Smooth muscle cell (in vitro differentiated cells): ENCODE results near the gene ZNF708. TPM values are rescaled to one million over a fixed set of nuclear protein-coding genes. Genes with fewer than 3 reads are reported as not detected.
"Not testable (repeated sequence)": the region's sequence is repeated elsewhere in the genome, so short reads cannot be mapped to it uniquely, and the experiment has no call there.

Experiments
- DNase-seq: peaks from one replicate; lab custom pipeline; 2025; ENCODE audit not compliant: unreplicated experiment; lab: John Stamatoyannopoulos, UW
- H2AFZ ChIP-seq: fragments of 200-600 bp; sonication (generic); 2 replicates; pipeline ENCODE4 v1.6.0; 2016; ENCODE audit warnings: antibody characterized with exemption, low read depth, mild to moderate bottlenecking
- H3F3A ChIP-seq: fragments of 200-600 bp; sonication (generic); 2 replicates; pipeline ENCODE4 v1.6.0; 2017; ENCODE audit warnings: antibody characterized with exemption, low read depth
- H3K27ac ChIP-seq: fragments of 200-600 bp; sonication (generic); 2 replicates; pipeline ENCODE4 v1.5.1; 2016; ENCODE audit warnings: low read depth, mild to moderate bottlenecking
- H3K27me3 ChIP-seq: fragments of 200-600 bp; sonication (generic); 2 replicates; pipeline ENCODE4 v1.6.1; 2016; ENCODE audit warnings: low read depth, mild to moderate bottlenecking
- H3K36me3 ChIP-seq: fragments of 200-600 bp; sonication (generic); 2 replicates; pipeline ENCODE4 v1.5.1; 2016; ENCODE audit warnings: low read depth
- H3K4me1 ChIP-seq: fragments of 200-600 bp; sonication (generic); 2 replicates; pipeline ENCODE4 v1.5.1; 2016; ENCODE audit warnings: low read depth
- H3K4me2 ChIP-seq: fragments of 200-600 bp; sonication (generic); 2 replicates; pipeline ENCODE4 v1.6.0; 2016; ENCODE audit warnings: mild to moderate bottlenecking
- H3K4me3 ChIP-seq: fragments of 200-600 bp; sonication (generic); 2 replicates; pipeline ENCODE4 v1.5.1; 2016; ENCODE audit warnings: mild to moderate bottlenecking
- H3K79me2 ChIP-seq: fragments of 200-600 bp; sonication (generic); 2 replicates; pipeline ENCODE4 v1.6.0; 2016; ENCODE audit warnings: low read depth, mild to moderate bottlenecking
- H3K9ac ChIP-seq: fragments of 200-600 bp; sonication (generic); 2 replicates; pipeline ENCODE4 v1.6.0; 2016; ENCODE audit warnings: low read depth
- H3K9me3 ChIP-seq: fragments of 200-600 bp; sonication (generic); replicated peaks from 2 replicates; pipeline ENCODE4 v1.5.1; 2016; ENCODE audit warnings: low read depth
- H4K20me1 ChIP-seq: fragments of 200-600 bp; sonication (generic); 2 replicates; pipeline ENCODE4 v1.6.0; 2016; ENCODE audit warnings: low read depth
- CTCF ChIP-seq: fragments of 200-600 bp; sonication (generic); IDR thresholded peaks from 2 replicates; pipeline ENCODE4 v1.5.1; 2017; ENCODE audit warnings: borderline replicate concordance, mild to moderate bottlenecking, antibody characterized with exemption; ENCODE audit not compliant: insufficient read depth, poor library complexity, severe bottlenecking
- WGBS: methylation state at CpG from one replicate; pipeline ENCODE4 v1.1.7; 2016; ENCODE audit warnings: low lambda C conversion rate; 5-methylcytosine and 5-hydroxymethylcytosine counted together
- polyA plus RNA-seq: library from polyadenylated mRNA; unstranded; fragments of >200 nt; fragmentation: Nextera tagmentation; extraction: Ambion mirVana; gene quantifications from 2 replicates; pipeline ENCODE4 v1.2.1, GENCODE V29; 2016
- total RNA-seq: library from RNA; depleted of rRNA; stranded (reverse); fragments of >200 nt; gene quantifications from 2 replicates; pipeline ENCODE4 v1.2.3, GENCODE V29; 2014

ZNF708 gene
- total and polyA plus RNA-seq, 2 experiments from 2014 or later, result 0.65 to 12.1 TPM

DNA sequence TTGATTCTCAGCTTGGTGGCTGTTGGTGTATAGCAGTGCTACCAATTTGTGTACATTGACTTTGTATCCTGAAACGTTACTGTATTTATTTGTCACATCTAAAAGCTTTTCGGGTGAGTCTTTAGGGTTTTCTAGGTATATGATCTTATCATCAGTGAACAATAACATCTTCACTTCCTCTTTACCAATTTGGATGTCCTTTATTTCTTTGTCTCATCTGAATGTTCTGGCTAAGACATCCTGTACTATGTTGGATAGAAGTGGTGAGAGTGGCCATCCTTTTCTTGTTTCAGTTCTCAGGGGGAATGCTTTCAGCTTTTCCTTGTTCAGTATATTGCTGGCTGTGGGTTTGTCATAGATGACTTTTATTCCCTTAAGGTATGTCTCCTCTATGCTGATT lies 23.6 kb upstream of the ZNF708 start:
- Histone ChIP-seq H4K20me1 (no peaks in the 10 kb centered on the region), H3K4me2 (no peak overlapping the region), H2AFZ (no peak overlapping the region), H3K4me1 (no peaks in the 10 kb centered on the region), H3K4me3 (no peak overlapping the region), H3K36me3 (no peaks in the 10 kb centered on the region), H3F3A (no peaks in the 10 kb centered on the region), H3K9me3 (no peaks in the 10 kb centered on the region), H3K79me2 (no peaks in the 10 kb centered on the region), H3K9ac (no peak overlapping the region), H3K27me3 (no peaks in the 10 kb centered on the region), H3K27ac (no peak overlapping the region)
- no peak for TF ChIP-seq CTCF
- no peak for DNase-seq
- WGBS, result 68% methylated on average over 2 of the region's 2 CpGs

GRCh38 chr19:21344841-21345240 lies 15.6 kb upstream of the ZNF708 start:
- not testable (repeated sequence) for H3K79me2 ChIP-seq, H3K27me3 ChIP-seq, H3K27ac ChIP-seq, H3K4me2 ChIP-seq, H2AFZ ChIP-seq, DNase-seq, H3F3A ChIP-seq, H4K20me1 ChIP-seq, H3K9me3 ChIP-seq, H3K4me1 ChIP-seq, H3K9ac ChIP-seq, H3K36me3 ChIP-seq, H3K4me3 ChIP-seq
- WGBS, result 57% methylated on average over 2 of the region's 2 CpGs

DNA sequence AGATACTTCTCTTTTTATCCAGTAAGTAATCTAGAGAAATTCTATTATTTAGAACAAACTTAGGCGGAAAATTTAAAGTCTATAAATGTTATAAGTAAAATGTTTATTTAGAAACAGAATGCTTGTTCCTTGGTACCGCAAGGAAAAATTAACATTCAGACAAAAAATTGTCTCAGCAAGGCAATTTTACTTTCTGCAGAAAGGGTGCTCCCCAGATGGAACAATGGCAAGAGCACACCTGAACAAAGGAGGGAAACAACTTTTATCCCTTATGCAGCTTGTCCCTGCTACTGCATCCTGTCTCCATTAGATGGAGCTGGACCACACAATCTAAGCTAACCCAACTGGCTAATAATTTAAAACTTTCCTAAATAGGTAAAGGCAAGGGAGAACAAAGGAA lies 6.5 kb upstream of the ZNF708 start:
- Histone ChIP-seq H3K36me3 (no peaks in the 10 kb centered on the region), H4K20me1 (no peaks in the 10 kb centered on the region), H3K27ac (no peak overlapping the region), H3K4me3 (no peak overlapping the region), H3K9ac (no peak overlapping the region), H3K27me3 (no peaks in the 10 kb centered on the region), H3F3A (no peaks in the 10 kb centered on the region), H3K79me2 (no peaks in the 10 kb centered on the region), H2AFZ (no peak overlapping the region), H3K9me3 (no peaks in the 10 kb centered on the region), H3K4me2 (no peak overlapping the region), H3K4me1 (no peaks in the 10 kb centered on the region)
- no peak for TF ChIP-seq CTCF
- 70% methylated on average over 2 of the region's 2 CpGs for WGBS
- no peak for DNase-seq

GRCh38 chr19:21328406-21328805 lies 804 bp downstream of the ZNF708 start:
- peak overlapping the region; percentile 95 for H3K9ac ChIP-seq
- 41% methylated on average over 6 of the region's 6 CpGs for WGBS
- H3K79me2 ChIP-seq, result peaks cover 52% of the 10 kb centered on the region
- H3K27ac ChIP-seq, result peak overlapping the region; percentile 93
- H3K4me3 ChIP-seq, result peak overlapping the region; percentile 91
- no peaks in the 10 kb centered on the region for H3K27me3 ChIP-seq
- peaks cover 7% of the 10 kb centered on the region for H3K4me1 ChIP-seq
- peak overlapping the region; percentile 89 for H3K4me2 ChIP-seq
- no peaks in the 10 kb centered on the region for H3K9me3 ChIP-seq
- peaks cover 4% of the 10 kb centered on the region for H3K36me3 ChIP-seq
- no peaks in the 10 kb centered on the region for H3F3A ChIP-seq
- no peak for DNase-seq
- no peak for TF ChIP-seq CTCF
- H2AFZ ChIP-seq, result peak overlapping the region; percentile 88
- H4K20me1 ChIP-seq, result peaks cover 7% of the 10 kb centered on the region
